NK-92 treated with Interleukin-12 subunit alpha and Interleukin-12 subunit beta, amount 100 ng/mL, for 24 hours (cell line): ENCODE results near the gene COL13A1.

Source experiments
- DNase-seq: peaks from one replicate; lab custom pipeline; 2025; lab: John Stamatoyannopoulos, UW

COL13A1 gene

GRCh38 chr10:69866688-69867461 lies 65.2 kb downstream of the COL13A1 start:
- DNase-seq = no peak

GRCh38 chr10:69867699-69868558 lies 66.2 kb downstream of the COL13A1 start:
- DNase-seq = no peak

GRCh38 chr10:69868821-69869220 lies 67.1 kb downstream of the COL13A1 start:
- DNase-seq = no peak

- no peak for DNase-seq
These were observed 67.7 kb downstream of the COL13A1 start for GRCh38 chr10:69869291-69869961.

- DNase-seq = no peak
These were observed 68.9 kb downstream of the COL13A1 start for GRCh38 chr10:69870591-69870990.

GRCh38 chr10:69871074-69871473 lies 69.4 kb downstream of the COL13A1 start:
- DNase-seq = no peak

GRCh38 chr10:69872323-69872722 lies 70.6 kb downstream of the COL13A1 start:
- no peak for DNase-seq

GRCh38 chr10:69873135-69873639 lies 71.5 kb downstream of the COL13A1 start:
- DNase-seq = no peak

- DNase-seq = no peak
These were observed 72.7 kb downstream of the COL13A1 start for GRCh38 chr10:69874449-69874848.

- no peak for DNase-seq
These were observed 74.2 kb downstream of the COL13A1 start for GRCh38 chr10:69875856-69876255.

- DNase-seq = no peak
These were observed 74.6 kb downstream of the COL13A1 start for GRCh38 chr10:69876286-69876685.

- no peak for DNase-seq
These were observed 75.2 kb downstream of the COL13A1 start for GRCh38 chr10:69876931-69877330.

GRCh38 chr10:69878038-69878437 lies 76.3 kb downstream of the COL13A1 start:
- no peak for DNase-seq

GRCh38 chr10:69878951-69879350 lies 77.2 kb downstream of the COL13A1 start:
- no peak for DNase-seq

- DNase-seq = no peak
These were observed 78.0 kb downstream of the COL13A1 start for GRCh38 chr10:69879634-69880257.

GRCh38 chr10:69880301-69881081 lies 78.8 kb downstream of the COL13A1 start:
- DNase-seq = no peak

GRCh38 chr10:69881202-69881601 lies 79.5 kb downstream of the COL13A1 start:
- no peak for DNase-seq

GRCh38 chr10:69883310-69884023 lies 81.8 kb downstream of the COL13A1 start:
- no peak for DNase-seq

GRCh38 chr10:69884024-69884367 lies 82.3 kb downstream of the COL13A1 start:
- no peak for DNase-seq

- no peak for DNase-seq
These were observed 83.0 kb downstream of the COL13A1 start for GRCh38 chr10:69884686-69885085.
